B cell (primary cell): ENCODE results near the gene FGFR2. TPM values are rescaled to one million over a fixed set of nuclear protein-coding genes. Genes with fewer than 3 reads are reported as not detected.

Source experiments
- ATAC-seq: fragments of 200-7000 bp; cut with Tn5 transposase; one replicate; pipeline ENCODE4 v1.10.0; 2021; ENCODE audit warnings: low read depth, mild to moderate bottlenecking, moderate number of reproducible peaks, moderate library complexity
- CTCF ChIA-PET: fragments of 350-600 bp; sonication (Branson Sonifier 250); formaldehyde crosslinking; loops from one replicate; lab custom pipeline; 2021; ENCODE audit warnings: antibody characterized with exemption, inconsistent platforms; lab: Charles Lee
- POLR2A ChIA-PET: fragments of 350-600 bp; sonication (Branson Sonifier 250); formaldehyde crosslinking; loops from one replicate; lab custom pipeline; 2021; ENCODE audit warnings: antibody characterized with exemption; lab: Charles Lee
- DNase-seq: peaks from one replicate; pipeline ENCODE4 v3.0.0; 2013
- H2AFZ ChIP-seq: 2 replicates; pipeline ENCODE4 v1.6.1; 2012; ENCODE audit warnings: mild to moderate bottlenecking, low read depth, low read length; ENCODE audit not compliant: insufficient read depth, poor library complexity, severe bottlenecking
- H3K27ac ChIP-seq, 2 donors: 1 replicate in 1 of 2; 2 replicates in 1 of 2; pipeline ENCODE4 v1.5.1; 2012 to 2013; ENCODE audit warnings: low read length in 2 of 2, mild to moderate bottlenecking in 2 of 2, moderate library complexity in 1 of 2
- H3K27me3 ChIP-seq, 4 experiments: fragments of 200-600 bp in 1 of 4; sonication (generic) in 1 of 4; replicated peaks in 1 of 4; 1 replicate in 2 of 4; 2 replicates in 2 of 4; pipeline versions ENCODE4 v1.6.1 to v1.7.0; 2013 to 2016; ENCODE audit warnings: low read length in 3 of 4, mild to moderate bottlenecking in 2 of 4, mixed read lengths in 1 of 4, moderate library complexity in 1 of 4; ENCODE audit not compliant: insufficient read depth in 4 of 4, control insufficient read depth in 3 of 4; ENCODE audit errors: control extremely low read depth in 1 of 4
- H3K36me3 ChIP-seq, 2 experiments: replicated peaks in 1 of 2; 1 replicate in 1 of 2; 2 replicates in 1 of 2; pipeline versions ENCODE4 v1.6.1 to v1.7.1; 2013; ENCODE audit warnings: low read length in 1 of 2; ENCODE audit not compliant: insufficient read depth in 2 of 2, control insufficient read depth in 1 of 2; ENCODE audit errors: control extremely low read depth in 1 of 2, extremely low read depth in 1 of 2
- H3K4me1 ChIP-seq, 2 donors: fragments of 200-600 bp in 1 of 2; sonication (generic) in 1 of 2; 1 replicate in 1 of 2; 2 replicates in 1 of 2; pipeline versions ENCODE4 v1.5.1 to v1.6.1; 2013 to 2017; ENCODE audit warnings: low read length in 2 of 2; ENCODE audit not compliant: control insufficient read depth in 2 of 2, insufficient read depth in 2 of 2
- H3K4me2 ChIP-seq: replicated peaks from 2 replicates; pipeline ENCODE3; 2012; ENCODE audit warnings: mild to moderate bottlenecking, low read depth, low read length; ENCODE audit not compliant: poor library complexity, severe bottlenecking
- H3K4me3 ChIP-seq, 5 experiments: fragments of 200-600 bp in 1 of 5; sonication (generic) in 1 of 5; 1 replicate in 3 of 5; 2 replicates in 2 of 5; pipeline versions ENCODE4 v1.5.1 to v1.7.0; 2011 to 2016; ENCODE audit warnings: low read length in 4 of 5, mild to moderate bottlenecking in 4 of 5, low read depth in 2 of 5, control low read depth in 1 of 5, moderate library complexity in 1 of 5; ENCODE audit not compliant: insufficient read depth in 1 of 5; ENCODE audit errors: control extremely low read depth in 1 of 5, extremely low read depth in 1 of 5
- H3K79me2 ChIP-seq: fragments of 200-600 bp; sonication (generic); one replicate; pipeline ENCODE4 v1.6.0; 2016; ENCODE audit warnings: low read length; ENCODE audit not compliant: control insufficient read depth, insufficient read depth
- H3K9ac ChIP-seq: fragments of 200-600 bp; sonication (generic); 2 replicates; pipeline ENCODE4 v1.6.1; 2017; ENCODE audit warnings: mild to moderate bottlenecking, low read length, moderate library complexity
- H3K9me3 ChIP-seq, 3 donors: one replicate each; pipeline versions ENCODE4 v1.6.1 to v1.7.1; 2013; ENCODE audit warnings: low read length in 2 of 3; ENCODE audit not compliant: control insufficient read depth in 2 of 3, insufficient read depth in 1 of 3; ENCODE audit errors: control extremely low read depth in 1 of 3
- H4K20me1 ChIP-seq: 2 replicates; pipeline ENCODE4 v1.6.0; 2012; ENCODE audit warnings: mild to moderate bottlenecking, low read length; ENCODE audit not compliant: insufficient read depth, control insufficient read depth, poor library complexity, severe bottlenecking
- H3K27ac Mint-ChIP-seq: one replicate; pipeline ENCODE4 v1.8.0; 2021; ENCODE audit warnings: mixed read lengths
- H3K27me3 Mint-ChIP-seq: one replicate; pipeline ENCODE4 v1.8.0; 2021; ENCODE audit warnings: mixed read lengths
- H3K4me1 Mint-ChIP-seq: one replicate; pipeline ENCODE4 v1.8.0; 2021; ENCODE audit warnings: mixed read lengths
- H3K4me3 Mint-ChIP-seq: one replicate; pipeline ENCODE4 v1.8.0; 2021; ENCODE audit warnings: mixed read lengths
- H3K9me3 Mint-ChIP-seq: one replicate; pipeline ENCODE4 v1.8.0; 2022; ENCODE audit warnings: mixed read lengths; ENCODE audit not compliant: insufficient read depth
- EZH2 ChIP-seq: IDR thresholded peaks from 2 replicates; pipeline ENCODE4 v1.6.1; 2012; ENCODE audit warnings: borderline replicate concordance, low read depth, mild to moderate bottlenecking, moderate library complexity, low read length; ENCODE audit not compliant: insufficient read depth, poor library complexity, severe bottlenecking
- WGBS: methylation state at CpG from one replicate; pipeline ENCODE4 v1.1.5; 2013; ENCODE audit warnings: missing lambda C conversion rate; ENCODE audit not compliant: insufficient coverage; 5-methylcytosine and 5-hydroxymethylcytosine counted together
- intact Hi-C: fragments of 100-400 bp; cut with micrococcal nuclease; formaldehyde crosslinking; loops from one replicate; pipeline ENCODE4 v1.10.0; 2022
- polyA plus RNA-seq: library from polyadenylated mRNA; depleted of rRNA; stranded (reverse); fragments of >200 nt; gene quantifications from 2 replicates; pipeline ENCODE4 v1.2.3, GENCODE V29; 2012
- total RNA-seq, 2 donors: library from RNA; stranded (reverse); fragments of 120-200 nt in 1 of 2; gene quantifications; 1 replicate in 1 of 2; 2 replicates in 1 of 2; pipeline versions ENCODE4 v1.2.3 to v1.2.4, GENCODE V29; 2013 to 2022
- TF ChIP-seq, protein P1 (sequence below): fragments of 200-600 bp; IDR thresholded peaks from one replicate; pipeline ENCODE4 v1.8.0; 2022; ENCODE audit warnings: antibody characterized with exemption, mild to moderate bottlenecking

The FGFR2 gene
- total and polyA plus RNA-seq, 2 donors (not counting 1 experiment from before 2014, with no cell fraction given) = not detected

DNA sequence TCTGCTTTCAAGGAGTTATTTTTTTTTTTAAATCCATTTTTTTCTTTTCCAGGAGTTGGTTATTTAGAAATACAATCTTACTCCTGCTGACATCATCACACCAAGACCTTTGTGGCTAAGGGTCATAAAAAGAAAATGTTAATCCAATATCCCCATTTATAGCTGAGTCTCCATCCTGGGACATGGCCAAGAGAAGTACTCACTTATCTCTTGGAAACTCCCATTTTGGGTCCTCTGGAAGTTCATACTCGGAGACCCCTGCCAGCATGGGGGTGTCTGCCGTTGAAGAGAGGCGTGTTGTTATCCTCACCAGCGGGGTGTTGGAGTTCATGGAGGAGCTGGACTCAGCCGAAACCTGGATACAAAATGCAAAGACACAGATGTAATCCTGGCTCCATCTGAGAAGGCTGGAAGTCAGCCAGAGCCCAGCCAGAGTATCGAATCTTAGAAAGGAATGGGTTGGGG, 94.6 kb downstream of the FGFR2 start:
- POLR2A ChIA-PET = no interaction called here
- H3K27ac Mint-ChIP-seq = no peak overlapping the region
- TF ChIP-seq, protein P1, sequence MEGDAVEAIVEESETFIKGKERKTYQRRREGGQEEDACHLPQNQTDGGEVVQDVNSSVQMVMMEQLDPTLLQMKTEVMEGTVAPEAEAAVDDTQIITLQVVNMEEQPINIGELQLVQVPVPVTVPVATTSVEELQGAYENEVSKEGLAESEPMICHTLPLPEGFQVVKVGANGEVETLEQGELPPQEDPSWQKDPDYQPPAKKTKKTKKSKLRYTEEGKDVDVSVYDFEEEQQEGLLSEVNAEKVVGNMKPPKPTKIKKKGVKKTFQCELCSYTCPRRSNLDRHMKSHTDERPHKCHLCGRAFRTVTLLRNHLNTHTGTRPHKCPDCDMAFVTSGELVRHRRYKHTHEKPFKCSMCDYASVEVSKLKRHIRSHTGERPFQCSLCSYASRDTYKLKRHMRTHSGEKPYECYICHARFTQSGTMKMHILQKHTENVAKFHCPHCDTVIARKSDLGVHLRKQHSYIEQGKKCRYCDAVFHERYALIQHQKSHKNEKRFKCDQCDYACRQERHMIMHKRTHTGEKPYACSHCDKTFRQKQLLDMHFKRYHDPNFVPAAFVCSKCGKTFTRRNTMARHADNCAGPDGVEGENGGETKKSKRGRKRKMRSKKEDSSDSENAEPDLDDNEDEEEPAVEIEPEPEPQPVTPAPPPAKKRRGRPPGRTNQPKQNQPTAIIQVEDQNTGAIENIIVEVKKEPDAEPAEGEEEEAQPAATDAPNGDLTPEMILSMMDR = no peak
- no peak for TF ChIP-seq EZH2
- Histone ChIP-seq H4K20me1 (no peaks in the 10 kb centered on the region), H3K4me2 (no peak overlapping the region), H2AFZ (no peak overlapping the region), H3K27ac (no peak overlapping the region), H3K9ac (no peak overlapping the region), H3K4me1 (no peaks in the 10 kb centered on the region), H3K27me3 (no peaks in the 10 kb centered on the region), H3K79me2 (no peaks in the 10 kb centered on the region), H3K9me3 (no peaks in the 10 kb centered on the region), H3K36me3 (no peaks in the 10 kb centered on the region), H3K4me3 (no peak overlapping the region)
- no peak overlapping the region for H3K4me3 Mint-ChIP-seq
- intact Hi-C loops = no loop called here
- DNase-seq = no peak
- ATAC-seq = no peak
- no peaks in the 10 kb centered on the region for H3K27me3 Mint-ChIP-seq
- whole genome bisulfite sequencing = 88% methylated on average over 4 of the region's 6 CpGs
- CTCF ChIA-PET = no interaction called here
- H3K4me1 Mint-ChIP-seq = no peaks in the 10 kb centered on the region
- no peaks in the 10 kb centered on the region for H3K9me3 Mint-ChIP-seq

DNA sequence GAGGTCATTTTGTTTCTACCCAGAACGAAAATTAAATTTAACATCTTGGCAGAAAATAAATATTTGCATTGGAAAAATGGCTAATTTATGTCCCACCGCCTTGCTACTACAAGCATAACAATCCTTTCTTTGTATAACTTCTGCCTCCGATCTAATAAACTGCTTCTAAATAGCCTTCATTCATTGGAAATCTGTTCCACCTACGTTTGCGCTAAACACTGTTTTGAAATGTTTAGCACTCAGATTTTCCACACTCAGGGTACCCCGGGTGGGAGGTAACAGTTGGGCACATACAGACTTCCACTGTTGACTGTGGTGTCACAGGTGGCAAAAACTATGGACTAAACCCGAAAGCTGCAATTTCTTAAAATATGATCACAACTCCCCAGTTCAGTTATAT, 96.4 kb downstream of the FGFR2 start:
- H3K4me2 ChIP-seq = no peak overlapping the region
- Mint-ChIP-seq H3K9me3 (no peaks in the 10 kb centered on the region), H3K27ac (no peak overlapping the region), H3K4me3 (no peak overlapping the region), H3K4me1 (no peaks in the 10 kb centered on the region), H3K27me3 (no peaks in the 10 kb centered on the region)
- H2AFZ ChIP-seq = no peak overlapping the region
- no peak overlapping the region for H3K4me3 ChIP-seq
- no peak for TF ChIP-seq EZH2
- TF ChIP-seq, protein P1 = no peak
- DNase-seq = no peak
- no peaks in the 10 kb centered on the region for H3K36me3 ChIP-seq
- WGBS = 100% methylated on average over 1 of the region's 7 CpGs
- H3K9me3 ChIP-seq = no peaks in the 10 kb centered on the region
- intact Hi-C loops = no loop called here
- H3K9ac ChIP-seq = no peak overlapping the region
- no peaks in the 10 kb centered on the region for H4K20me1 ChIP-seq
- no peaks in the 10 kb centered on the region for H3K27me3 ChIP-seq
- H3K4me1 ChIP-seq = no peaks in the 10 kb centered on the region
- ATAC-seq = no peak
- H3K79me2 ChIP-seq = no peaks in the 10 kb centered on the region
- ChIA-PET CTCF (no interaction called here), POLR2A (no interaction called here)
- no peak overlapping the region for H3K27ac ChIP-seq
